ENCODE results near the gene RGL4. TPM values are rescaled to one million over a fixed set of nuclear protein-coding genes. Genes with fewer than 3 reads are reported as not detected.

RGL4 gene
- total RNA-seq, 1 donor from 2014 or later: not detected

DNA sequence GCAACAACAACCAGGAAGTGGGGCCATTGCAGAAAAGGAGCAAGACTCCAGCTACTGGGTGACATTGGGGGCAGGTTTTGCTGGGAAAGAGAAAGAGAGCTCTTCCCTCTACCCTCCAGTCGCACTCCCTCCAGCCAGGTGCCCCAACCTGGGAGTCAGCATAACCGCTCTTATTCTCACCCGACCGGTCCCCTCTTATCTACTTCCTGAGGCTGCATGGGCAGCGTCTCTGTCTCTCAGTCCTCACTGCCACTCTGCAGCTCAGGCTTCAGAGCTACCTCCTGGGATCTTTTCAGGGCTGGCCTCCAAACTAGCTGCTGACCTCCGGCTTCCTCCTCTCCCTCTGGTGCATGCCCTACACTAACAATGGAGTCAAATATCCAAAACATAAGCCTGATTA is 55.0 kb downstream of the RGL4 start:
- no peak for DNase-seq (ENCODE audit: low read depth)
- TF ChIP-seq, protein P1, sequence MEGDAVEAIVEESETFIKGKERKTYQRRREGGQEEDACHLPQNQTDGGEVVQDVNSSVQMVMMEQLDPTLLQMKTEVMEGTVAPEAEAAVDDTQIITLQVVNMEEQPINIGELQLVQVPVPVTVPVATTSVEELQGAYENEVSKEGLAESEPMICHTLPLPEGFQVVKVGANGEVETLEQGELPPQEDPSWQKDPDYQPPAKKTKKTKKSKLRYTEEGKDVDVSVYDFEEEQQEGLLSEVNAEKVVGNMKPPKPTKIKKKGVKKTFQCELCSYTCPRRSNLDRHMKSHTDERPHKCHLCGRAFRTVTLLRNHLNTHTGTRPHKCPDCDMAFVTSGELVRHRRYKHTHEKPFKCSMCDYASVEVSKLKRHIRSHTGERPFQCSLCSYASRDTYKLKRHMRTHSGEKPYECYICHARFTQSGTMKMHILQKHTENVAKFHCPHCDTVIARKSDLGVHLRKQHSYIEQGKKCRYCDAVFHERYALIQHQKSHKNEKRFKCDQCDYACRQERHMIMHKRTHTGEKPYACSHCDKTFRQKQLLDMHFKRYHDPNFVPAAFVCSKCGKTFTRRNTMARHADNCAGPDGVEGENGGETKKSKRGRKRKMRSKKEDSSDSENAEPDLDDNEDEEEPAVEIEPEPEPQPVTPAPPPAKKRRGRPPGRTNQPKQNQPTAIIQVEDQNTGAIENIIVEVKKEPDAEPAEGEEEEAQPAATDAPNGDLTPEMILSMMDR (conservative IDR thresholded peaks at IDR 0.05; ENCODE audit: low read depth, low read length): no peak
- no peak overlapping the region for H3K4me3 ChIP-seq (ENCODE audit: low read depth, low read length)

Other genes with a start within 250 kb of the RGL4 start
- gene IGLL1, start 110.7 kb upstream of the RGL4 start, total RNA-seq: not detected in 2 replicates
- not detected in 2 replicates for gene DRICH1, start 58.7 kb upstream of the RGL4 start, total RNA-seq
- gene ZNF70, start 60.1 kb downstream of the RGL4 start, total RNA-seq: 2.2 and 2.5 TPM in 2 replicates
- gene VPREB3, start 63.4 kb downstream of the RGL4 start, total RNA-seq: not detected in 2 replicates
- gene C22orf15, start 72.0 kb downstream of the RGL4 start, total RNA-seq: 0.36 and 2.1 TPM in 2 replicates
- 5.7 and 37.1 TPM in 2 replicates for gene CHCHD10, start 77.0 kb downstream of the RGL4 start, total RNA-seq
- 11.4 and 22.3 TPM in 2 replicates for gene MMP11, start 81.8 kb downstream of the RGL4 start, total RNA-seq
- gene SMARCB1, start 96.0 kb downstream of the RGL4 start, total RNA-seq: 150 and 173 TPM in 2 replicates
- gene DERL3, start 148.0 kb downstream of the RGL4 start, total RNA-seq: 0.12 and 2.3 TPM in 2 replicates
- 13.1 and 14.3 TPM in 2 replicates for gene SLC2A11, start 166.9 kb downstream of the RGL4 start, total RNA-seq
- gene MIF, start 203.4 kb downstream of the RGL4 start, total RNA-seq: 901 and 1,073 TPM in 2 replicates